PFSK-1 (cell line): ENCODE data around the gene BGN.

Source experiments
- REST ChIP-seq, 2 experiments: IDR thresholded peaks; 2 replicates each; pipeline versions ENCODE4 v1.6.1 to v1.8.0; 2011 to 2012; ENCODE audit warnings: low read depth in 2 of 2, low read length in 2 of 2, control low read depth in 1 of 2, inconsistent platforms in 1 of 2, mild to moderate bottlenecking in 1 of 2, moderate library complexity in 1 of 2; ENCODE audit not compliant: insufficient read depth in 1 of 2
- TAF1 ChIP-seq: IDR thresholded peaks from 2 replicates; pipeline ENCODE4 v1.6.1; 2012; ENCODE audit warnings: low read length, control low read depth, borderline replicate concordance; ENCODE audit not compliant: insufficient read depth

GRCh38 chrX:153492543-153492942 is 2.2 kb upstream of the BGN start:
- TF ChIP-seq TAF1 = no peak
- no peak for TF ChIP-seq REST (IDR thresholded peaks at IDR 0.05; ENCODE audit: insufficient read depth in 1 of 2, low read depth in 2 of 2, low read length in 2 of 2)
